Heart left ventricle (tissue), 13 donors: Measurements from ENCODE around the gene TMEM170B.

ENCODE experiments used
- CTCF ChIP-seq, 12 donors: fragments of 200-600 bp; sonication (generic) in 4 of 12; IDR thresholded peaks; one replicate each; pipeline versions ENCODE4 v1.5.0 to v1.8.0; 2018 to 2022; ENCODE audit warnings: antibody characterized with exemption in 12 of 12, mild to moderate bottlenecking in 5 of 12
- POLR2A ChIP-seq, 2 donors: fragments of 450-650 bp; IDR thresholded peaks; one replicate each; pipeline ENCODE4 v1.6.1; 2017; ENCODE audit warnings: antibody characterized with exemption in 2 of 2, mild to moderate bottlenecking in 2 of 2, moderate library complexity in 2 of 2
- donor health status: ischemic (EF 13 %, LVEDD 7.1; RV severe dilation, severe dysfunction).
- donor health status: DM: no; HTN: yes; CAD: no.
- donor health status: DM: no; HTN: no; CAD: no.
- donor health status: ischemic (EF 25% LVEDD 6.9; RV normal size, moderate dysfunction).
- donor health status: ischemic (EF 25% LVEDD 5.7; RV mildly dilated, moderate dysfunction).
- donor health status: ischemic (EF 35%, LVEDD 5.7; RV mildly dilated, moderate dysfunction).
- donor health status: nonischemic (EF 11% LVEDD 7.7; RV severe dilation, severe dysfunction).
- donor health status: DM: yes; HTN: yes; CAD: no.
- donor health status: PGD.
- donor health status: ischemic (EF 29% LVEDD 5.4; RV normal size, mild dysfunction).
- donor health status: nonischemic (EF 23%, LVEDD 6.1; RV moderate dilation, normal function).

- TF ChIP-seq CTCF (IDR thresholded peaks at IDR 0.05) = no peak
- TF ChIP-seq POLR2A (IDR thresholded peaks at IDR 0.05) = no peak
Observed at GRCh38 chr6:11532097-11532496, 5.5 kb upstream of the TMEM170B start.
